Measurements from ENCODE around the gene PGRMC1. TPM values are rescaled to one million over a fixed set of nuclear protein-coding genes. Genes with fewer than 3 reads are reported as not detected.
"Not testable (repeated sequence)": the region's sequence is repeated elsewhere in the genome, so short reads cannot be mapped to it uniquely, and the experiment has no call there.

Gene PGRMC1
- polyA plus RNA-seq, 1 donor (not counting 4 experiments of a cell fraction or from before 2014, with no cell fraction given), result 74.3 TPM

DNA sequence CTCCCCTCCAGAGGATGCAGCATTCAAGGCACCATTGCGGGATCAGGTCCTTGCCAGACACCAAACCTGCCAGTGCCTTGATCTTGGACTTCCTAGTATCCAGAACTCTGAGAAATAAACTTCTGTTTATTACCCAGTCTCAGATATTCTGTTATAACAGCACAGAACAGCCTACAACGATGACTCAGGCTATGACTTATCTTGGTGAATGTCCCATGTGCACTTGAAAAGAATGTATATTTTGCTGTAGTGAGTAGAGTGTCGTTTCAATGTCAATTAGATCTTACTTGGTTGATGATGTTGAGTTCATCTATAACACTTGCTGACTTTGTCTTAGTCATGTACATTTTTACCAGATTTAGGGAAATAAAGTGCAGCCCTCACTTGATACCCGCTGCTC is 34.5 kb upstream of the PGRMC1 start:
- dilution Hi-C loops (cut with MboI; ENCODE audit: extremely low pct_ligation_motif_present, low sequenced_read_pairs), result no loop called here
- no peak overlapping the region for H3K9ac ChIP-seq (ENCODE audit: control insufficient read depth, extremely low read depth, insufficient read depth, low read length)
- no peak overlapping the region for H2AFZ ChIP-seq (ENCODE audit: control insufficient read depth, low read length)
- H3K27me3 ChIP-seq (ENCODE audit: control insufficient read depth, extremely low read depth, insufficient read depth, low read length), result no peaks in the 10 kb centered on the region
- no peak for FAIRE-seq
- H3K36me3 ChIP-seq (ENCODE audit: control insufficient read depth in 2 of 2, extremely low read depth in 1 of 2, insufficient read depth in 2 of 2, low read length in 2 of 2), result no peaks in the 10 kb centered on the region
- H3K4me1 ChIP-seq (ENCODE audit: control insufficient read depth, extremely low read depth, insufficient read depth, low read length), result no peaks in the 10 kb centered on the region
- no peaks in the 10 kb centered on the region for H4K20me1 ChIP-seq (ENCODE audit: control insufficient read depth, extremely low read depth, insufficient read depth, low read length)
- DNase-seq (ENCODE audit: low read depth, low spot score), result no peak
- no peak overlapping the region for H3K27ac ChIP-seq (ENCODE audit: control insufficient read depth, insufficient read depth, low read length)
- no peak overlapping the region for H3K4me2 ChIP-seq (ENCODE audit: control insufficient read depth, extremely low read depth, insufficient read depth, low read depth, low read length)
- H3K9me3 ChIP-seq (ENCODE audit: control insufficient read depth, low read depth, low read length), result no peaks in the 10 kb centered on the region
- TF ChIP-seq EZH2 (IDR thresholded peaks at IDR 0.05; ENCODE audit: low read length) (no peak), CTCF (optimal IDR thresholded peaks at IDR 0.05 in 1 of 3, IDR thresholded peaks at IDR 0.05 in 1 of 3, conservative IDR thresholded peaks at IDR 0.05 in 1 of 3; ENCODE audit: extremely low read depth in 1 of 3, insufficient read depth in 2 of 3, low read length in 3 of 3) (no peak)
- no peaks in the 10 kb centered on the region for H3K9me1 ChIP-seq (ENCODE audit: control insufficient read depth, extremely low read depth, insufficient read depth, low read length)
- no peaks in the 10 kb centered on the region for H3K79me2 ChIP-seq (ENCODE audit: control insufficient read depth, insufficient read depth, low read length)
- H3K4me3 ChIP-seq (ENCODE audit: control insufficient read depth in 2 of 3, extremely low read depth in 1 of 3, insufficient read depth in 2 of 3, low read depth in 1 of 3, low read length in 3 of 3), result no peak overlapping the region

DNA sequence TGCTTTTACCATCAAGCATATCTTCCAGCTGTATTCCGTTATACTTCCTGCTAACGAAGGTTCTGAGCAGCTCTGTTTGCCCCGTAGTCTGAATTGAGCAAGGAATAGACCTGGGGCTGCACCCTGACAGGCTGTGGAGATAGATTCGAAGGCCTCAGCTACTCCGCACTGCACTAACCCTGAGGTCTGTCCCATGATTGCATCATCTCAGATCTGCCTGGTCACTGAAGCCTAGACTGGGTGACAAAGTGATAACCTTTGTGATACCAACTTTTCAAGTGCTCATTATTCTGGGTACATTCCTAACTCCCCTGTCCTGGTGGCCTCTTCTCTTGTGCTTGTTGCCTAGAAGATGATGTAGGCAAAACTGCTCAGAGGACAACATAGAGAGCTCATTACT is 29.9 kb upstream of the PGRMC1 start:
- H3K4me1 ChIP-seq (ENCODE audit: control insufficient read depth, extremely low read depth, insufficient read depth, low read length), result no peaks in the 10 kb centered on the region
- dilution Hi-C loops (cut with MboI; ENCODE audit: extremely low pct_ligation_motif_present, low sequenced_read_pairs), result no loop called here
- H3K4me3 ChIP-seq (ENCODE audit: control insufficient read depth in 2 of 3, extremely low read depth in 1 of 3, insufficient read depth in 2 of 3, low read depth in 1 of 3, low read length in 3 of 3), result no peak overlapping the region
- H3K27ac ChIP-seq (ENCODE audit: control insufficient read depth, insufficient read depth, low read length), result no peak overlapping the region
- no peak overlapping the region for H2AFZ ChIP-seq (ENCODE audit: control insufficient read depth, low read length)
- no peak overlapping the region for H3K9ac ChIP-seq (ENCODE audit: control insufficient read depth, extremely low read depth, insufficient read depth, low read length)
- H3K4me2 ChIP-seq (ENCODE audit: control insufficient read depth, extremely low read depth, insufficient read depth, low read depth, low read length), result no peak overlapping the region
- no peaks in the 10 kb centered on the region for H4K20me1 ChIP-seq (ENCODE audit: control insufficient read depth, extremely low read depth, insufficient read depth, low read length)
- FAIRE-seq (no peak), DNase-seq (ENCODE audit: low read depth, low spot score) (no peak)
- no peaks in the 10 kb centered on the region for H3K36me3 ChIP-seq (ENCODE audit: control insufficient read depth in 2 of 2, extremely low read depth in 1 of 2, insufficient read depth in 2 of 2, low read length in 2 of 2)
- H3K27me3 ChIP-seq (ENCODE audit: control insufficient read depth, extremely low read depth, insufficient read depth, low read length), result no peaks in the 10 kb centered on the region
- no peak for TF ChIP-seq CTCF (optimal IDR thresholded peaks at IDR 0.05 in 1 of 3, IDR thresholded peaks at IDR 0.05 in 1 of 3, conservative IDR thresholded peaks at IDR 0.05 in 1 of 3; ENCODE audit: extremely low read depth in 1 of 3, insufficient read depth in 2 of 3, low read length in 3 of 3)
- no peak for TF ChIP-seq EZH2 (IDR thresholded peaks at IDR 0.05; ENCODE audit: low read length)
- H3K9me1 ChIP-seq (ENCODE audit: control insufficient read depth, extremely low read depth, insufficient read depth, low read length), result no peaks in the 10 kb centered on the region
- H3K79me2 ChIP-seq (ENCODE audit: control insufficient read depth, insufficient read depth, low read length), result no peaks in the 10 kb centered on the region
- peaks cover 3% of the 10 kb centered on the region for H3K9me3 ChIP-seq (ENCODE audit: control insufficient read depth, low read depth, low read length)

GRCh38 chrX:119207483-119207882 is 28.6 kb upstream of the PGRMC1 start:
- not testable (repeated sequence) for FAIRE-seq

More at GRCh38 chrX:119207483-119207882, 28.6 kb upstream of the PGRMC1 start:
- H3K4me2 ChIP-seq (ENCODE audit: control insufficient read depth, extremely low read depth, insufficient read depth, low read depth, low read length); DNase-seq (ENCODE audit: low read depth, low spot score); H3K4me1 ChIP-seq (ENCODE audit: control insufficient read depth, extremely low read depth, insufficient read depth, low read length); H2AFZ ChIP-seq (ENCODE audit: control insufficient read depth, low read length); H3K27ac ChIP-seq (ENCODE audit: control insufficient read depth, insufficient read depth, low read length); H4K20me1 ChIP-seq (ENCODE audit: control insufficient read depth, extremely low read depth, insufficient read depth, low read length); H3K79me2 ChIP-seq (ENCODE audit: control insufficient read depth, insufficient read depth, low read length); H3K9ac ChIP-seq (ENCODE audit: control insufficient read depth, extremely low read depth, insufficient read depth, low read length); H3K27me3 ChIP-seq (ENCODE audit: control insufficient read depth, extremely low read depth, insufficient read depth, low read length); H3K9me1 ChIP-seq (ENCODE audit: control insufficient read depth, extremely low read depth, insufficient read depth, low read length); H3K36me3 ChIP-seq (ENCODE audit: control insufficient read depth in 2 of 2, extremely low read depth in 1 of 2, insufficient read depth in 2 of 2, low read length in 2 of 2); dilution Hi-C loops (cut with MboI; ENCODE audit: extremely low pct_ligation_motif_present, low sequenced_read_pairs); H3K4me3 ChIP-seq (ENCODE audit: control insufficient read depth in 2 of 3, extremely low read depth in 1 of 3, insufficient read depth in 2 of 3, low read depth in 1 of 3, low read length in 3 of 3); H3K9me3 ChIP-seq (ENCODE audit: control insufficient read depth, low read depth, low read length): not testable (repeated sequence)

Measured in keratinocyte (primary cell).